NCI-H82 (cell line): Measurements from ENCODE around the gene AP1M2.
"Not testable (repeated sequence)": the region's sequence is repeated elsewhere in the genome, so short reads cannot be mapped to it uniquely, and the experiment has no call there.

Source experiments
- DNase-seq: peaks from one replicate; lab custom pipeline; 2025; lab: John Stamatoyannopoulos, UW

AP1M2 gene

DNA sequence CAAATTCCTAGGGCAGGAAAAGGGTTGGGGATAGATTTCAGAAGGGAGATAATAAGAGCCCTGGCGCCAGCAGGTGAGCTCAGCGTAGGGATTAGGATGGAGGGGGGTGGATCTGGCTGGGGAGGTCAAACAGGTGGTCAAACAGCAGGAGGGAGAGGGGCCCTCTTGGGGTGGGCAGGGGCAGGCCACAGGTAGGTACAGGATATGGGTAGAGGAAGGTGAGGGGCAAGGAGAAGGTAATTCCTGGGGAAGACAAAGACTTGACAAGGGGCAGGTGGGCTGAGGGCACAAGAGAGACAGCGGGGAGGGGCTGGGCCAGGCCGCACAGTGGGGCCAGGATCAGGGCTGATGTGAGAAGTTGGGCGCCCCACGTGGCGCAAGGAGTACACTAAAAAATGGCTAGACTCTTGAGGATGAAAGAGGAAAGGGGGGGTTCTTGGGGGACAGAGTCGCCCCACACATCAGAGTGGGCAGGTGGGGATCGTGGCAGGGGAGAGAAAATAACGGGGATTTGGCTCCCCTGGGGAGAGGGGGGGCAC lies 22.0 kb downstream of the AP1M2 start:
- peak; percentile 83 for DNase-seq

DNA sequence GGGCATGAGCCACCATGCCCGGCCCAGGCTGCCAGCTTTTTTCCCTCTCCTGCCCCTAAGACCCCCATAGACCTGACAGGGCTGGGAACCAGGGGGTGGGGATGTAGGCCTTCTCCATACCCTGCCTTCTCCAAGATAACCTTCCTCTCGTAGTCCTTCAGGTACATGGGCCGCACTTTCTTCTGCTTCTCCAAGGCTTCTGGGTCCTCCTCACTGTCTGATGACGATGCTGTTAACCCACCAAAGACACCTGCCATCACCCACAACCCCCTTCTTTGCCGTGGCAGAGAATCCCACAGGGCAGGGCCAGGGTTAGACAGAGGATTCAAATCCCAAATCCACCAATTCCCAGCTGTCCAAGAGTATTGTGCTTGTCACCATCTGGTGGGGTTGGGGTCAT lies 24.5 kb downstream of the AP1M2 start:
- peak; percentile 15 for DNase-seq

DNA sequence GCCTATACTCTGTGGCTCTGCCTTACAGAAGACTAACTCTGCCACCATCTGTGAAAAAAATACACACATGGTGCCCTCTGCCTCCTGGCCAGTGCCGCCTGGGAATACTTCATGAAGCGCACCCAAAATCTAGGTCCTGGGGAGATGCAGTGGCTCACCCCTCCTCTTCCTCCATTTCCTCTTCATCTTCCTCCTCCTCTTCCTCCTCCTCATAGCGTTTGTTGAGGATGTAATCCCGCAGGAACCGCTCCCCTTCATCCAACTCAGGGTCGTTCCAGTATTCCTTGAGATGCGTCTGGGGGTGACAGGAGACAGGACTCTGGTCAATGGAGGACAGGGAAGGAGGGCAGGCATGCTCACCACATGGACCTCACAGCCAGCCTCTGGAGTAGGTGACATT lies 27.0 kb downstream of the AP1M2 start:
- DNase-seq = no peak

DNA sequence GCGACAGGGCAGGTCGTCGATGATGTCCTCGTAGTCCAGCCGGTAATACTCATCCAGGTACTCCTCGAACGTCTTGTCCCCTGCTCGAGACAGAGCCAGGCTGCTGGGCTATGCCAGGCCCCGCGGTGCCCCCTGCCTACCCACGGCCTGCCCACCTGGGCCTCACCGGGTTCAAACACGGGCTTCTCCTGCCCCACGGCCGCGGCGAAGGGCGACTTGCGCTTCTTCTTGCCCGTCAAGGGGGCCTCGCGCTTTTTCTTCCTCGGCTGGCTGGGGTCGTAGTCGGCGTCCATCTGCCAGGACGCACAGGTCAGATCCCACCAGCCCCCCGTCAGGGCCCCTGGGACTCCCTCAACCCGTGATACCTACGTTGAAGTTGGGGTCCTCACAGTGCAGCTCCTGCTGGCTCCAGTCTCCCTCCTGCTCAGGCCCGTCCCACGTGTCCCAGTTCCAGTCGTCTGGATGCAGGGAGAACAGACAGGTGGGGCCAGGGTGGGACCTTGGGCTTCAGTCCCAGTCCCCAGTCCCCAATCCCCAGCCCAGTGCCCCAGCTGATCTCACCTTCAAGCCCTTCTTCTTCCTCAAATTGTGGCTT lies 29.4 kb downstream of the AP1M2 start:
- DNase-seq = no peak

DNA sequence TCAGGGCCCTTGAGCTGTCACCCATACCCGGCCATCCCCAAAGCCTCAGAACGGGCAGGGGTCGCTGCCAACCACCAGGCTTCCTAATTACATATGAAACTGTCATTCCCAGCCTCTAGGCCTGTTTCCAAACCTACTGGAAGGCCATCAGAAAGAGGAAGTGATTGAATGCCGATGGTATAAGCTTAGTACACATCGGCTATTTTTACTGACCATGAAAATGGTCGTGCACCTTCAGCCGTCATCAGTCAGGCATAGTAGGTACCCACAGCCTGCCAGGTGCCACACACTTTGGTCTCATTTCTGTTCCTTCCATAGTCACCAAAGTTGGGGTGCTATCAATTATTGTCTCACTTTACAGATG lies 31.5 kb downstream of the AP1M2 start:
- no peak for DNase-seq

GRCh38 chr19:10554760-10555609 lies 32.1 kb downstream of the AP1M2 start:
- DNase-seq = no peak

DNA sequence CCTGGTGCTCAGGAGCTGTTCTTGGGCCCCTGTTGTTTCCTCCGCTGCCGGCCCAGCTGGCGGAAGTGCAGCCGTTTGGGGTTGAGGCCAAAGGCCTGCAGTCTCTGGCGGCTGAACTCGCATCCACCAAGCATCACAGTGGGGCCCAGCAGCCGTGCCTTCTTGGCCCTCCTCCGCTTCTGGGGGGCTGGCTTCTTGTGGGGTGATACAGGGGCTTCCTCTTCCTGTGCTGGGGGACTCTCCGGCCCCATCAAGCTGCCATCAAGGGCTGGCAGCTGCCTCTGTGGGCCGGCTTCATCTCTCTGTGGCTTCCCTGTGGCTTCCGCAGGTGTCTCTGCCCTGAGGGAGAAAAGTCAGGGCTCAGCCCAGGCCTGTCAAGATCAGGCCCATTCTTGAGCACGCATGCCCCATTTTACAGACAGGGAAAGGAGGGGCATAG lies 33.1 kb downstream of the AP1M2 start:
- no peak for DNase-seq

GRCh38 chr19:10553087-10553667 lies 33.9 kb downstream of the AP1M2 start:
- no peak for DNase-seq

DNA sequence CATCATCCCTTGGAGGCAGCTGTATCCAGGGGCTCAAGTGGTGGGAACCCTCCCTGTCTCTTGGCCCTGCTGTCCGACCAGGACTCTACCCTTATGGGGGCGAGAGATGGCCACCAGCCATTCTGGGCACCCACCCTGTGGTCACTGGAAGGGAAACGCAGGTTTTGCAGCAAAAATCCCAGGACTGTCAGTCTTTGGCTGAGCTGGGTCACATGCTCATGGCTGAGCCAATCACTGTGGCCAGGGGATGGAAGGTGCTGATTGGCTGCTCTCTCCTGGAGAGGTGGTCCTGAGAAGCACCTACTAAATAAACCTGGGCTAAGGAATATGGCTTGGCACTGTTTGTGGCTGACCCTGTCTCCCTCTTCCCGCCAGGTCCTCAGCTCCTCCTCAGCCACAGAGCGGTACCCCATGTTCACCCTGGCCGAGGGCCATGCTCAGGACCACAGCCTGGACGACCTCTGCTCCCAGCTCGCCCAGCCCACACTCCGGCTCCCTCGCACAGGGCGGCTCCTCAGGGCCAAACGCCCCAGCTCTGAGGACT lies 34.5 kb downstream of the AP1M2 start:
- DNase-seq = peak; percentile 69

DNA sequence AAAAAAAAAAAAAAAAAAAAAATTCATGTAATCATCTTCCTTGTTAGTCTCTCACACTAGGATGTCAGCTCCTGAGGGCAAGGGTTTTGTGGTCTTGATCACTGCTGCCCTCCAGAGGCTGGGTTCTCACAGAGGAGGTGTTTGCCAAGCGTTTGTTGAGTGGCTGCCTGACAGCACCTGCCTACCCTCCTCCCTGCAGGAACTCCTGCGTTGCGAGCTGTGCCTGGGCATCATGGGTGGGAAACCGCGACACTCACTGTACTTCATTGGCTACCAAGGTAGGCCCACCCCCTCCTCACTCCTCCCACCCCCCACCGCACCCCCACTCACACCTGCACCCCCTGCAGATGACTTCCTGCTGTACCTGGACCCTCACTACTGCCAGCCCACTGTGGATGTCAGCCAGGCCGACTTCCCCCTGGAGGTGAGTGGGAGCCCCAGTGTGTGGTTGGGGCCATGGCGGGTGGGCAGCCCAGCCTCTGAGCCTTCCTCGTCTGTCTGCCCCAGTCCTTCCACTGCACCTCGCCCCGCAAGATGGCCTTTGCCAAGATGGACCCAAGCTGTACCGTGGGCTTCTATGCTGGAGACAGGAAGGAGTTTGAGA lies 35.3 kb downstream of the AP1M2 start:
- DNase-seq = peak; percentile 53

- DNase-seq = not testable (repeated sequence)
Observed at GRCh38 chr19:10551006-10551405, 36.1 kb downstream of the AP1M2 start.

DNA sequence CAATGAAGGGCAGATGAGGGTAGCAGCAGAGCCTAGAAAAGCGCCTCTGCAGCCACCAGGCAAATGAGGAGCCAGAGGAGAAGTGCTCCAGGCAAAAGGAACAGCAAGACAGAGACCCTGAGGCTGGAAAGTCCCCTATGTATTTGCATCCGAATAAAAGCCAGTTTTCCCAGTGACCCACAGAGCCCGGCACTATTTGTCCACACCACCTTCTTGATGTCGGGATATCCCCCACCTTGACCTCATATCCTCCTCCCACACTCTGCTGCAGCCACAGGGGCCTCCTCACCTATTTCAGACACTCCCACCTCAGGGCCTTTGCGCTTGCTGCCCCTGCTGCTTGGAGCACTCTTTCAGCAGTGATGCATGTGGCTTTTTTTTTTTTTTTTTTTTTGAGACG lies 36.8 kb downstream of the AP1M2 start:
- no peak for DNase-seq

- no peak for DNase-seq
Observed at GRCh38 chr19:10549733-10550132, 37.4 kb downstream of the AP1M2 start.

- DNase-seq = no peak
Observed at GRCh38 chr19:10548746-10549276, 38.3 kb downstream of the AP1M2 start.

GRCh38 chr19:10546817-10547216 lies 40.3 kb downstream of the AP1M2 start:
- DNase-seq = no peak

- DNase-seq = no peak
Observed at GRCh38 chr19:10544753-10545251, 42.3 kb downstream of the AP1M2 start.

- DNase-seq = peak; percentile 24
Observed at GRCh38 chr19:10544242-10544752, 42.8 kb downstream of the AP1M2 start.

DNA sequence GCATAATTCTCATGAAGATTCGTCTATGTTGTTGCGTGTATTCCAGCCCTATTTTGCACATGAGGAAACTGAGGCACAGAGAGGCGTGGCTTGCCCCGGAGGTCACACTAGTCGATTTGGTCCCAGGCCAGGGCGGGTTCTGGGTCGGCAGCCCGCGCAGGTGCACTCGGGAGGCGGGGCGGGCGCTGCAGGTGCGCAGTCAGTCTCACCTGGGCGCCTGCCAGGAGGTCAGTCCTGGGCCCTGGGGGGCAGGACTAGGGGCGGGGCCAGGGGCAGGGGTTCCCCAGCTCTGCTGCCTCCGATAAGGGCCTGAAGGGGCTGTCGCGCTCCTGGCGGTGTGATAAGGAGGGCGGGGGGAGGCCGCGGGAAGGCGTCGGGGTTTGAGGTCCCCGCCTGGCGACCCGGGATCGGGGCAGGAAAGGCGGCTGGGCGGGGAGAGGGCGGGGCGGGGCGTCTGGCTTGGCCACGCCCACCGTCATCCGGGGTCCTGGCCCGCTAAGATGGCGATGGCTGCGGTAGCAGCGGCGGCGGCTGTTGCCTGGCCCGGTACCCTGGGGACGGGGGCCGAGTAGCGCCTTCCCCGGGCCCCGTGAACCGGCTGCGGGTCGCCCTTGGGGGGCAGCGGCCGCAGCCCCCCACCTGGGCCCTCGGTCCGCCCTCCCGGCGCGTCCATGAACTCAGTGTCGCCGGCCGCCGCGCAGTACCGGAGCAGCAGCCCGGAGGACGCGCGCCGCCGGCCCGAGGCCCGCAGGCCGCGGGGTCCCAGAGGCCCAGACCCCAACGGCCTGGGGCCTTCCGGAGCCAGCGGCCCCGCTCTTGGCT lies 43.5 kb downstream of the AP1M2 start, which contains the start of gene ATG4D:
Gene ATG4D, plus strand, starts transcription at position 485 of the 822 bp plus-strand sequence. Its CDS starts 187 bp downstream, at position 672.
- DNase-seq = peak; percentile 81

- DNase-seq = no peak
Observed at GRCh38 chr19:10543059-10543419, 44.1 kb downstream of the AP1M2 start.

DNA sequence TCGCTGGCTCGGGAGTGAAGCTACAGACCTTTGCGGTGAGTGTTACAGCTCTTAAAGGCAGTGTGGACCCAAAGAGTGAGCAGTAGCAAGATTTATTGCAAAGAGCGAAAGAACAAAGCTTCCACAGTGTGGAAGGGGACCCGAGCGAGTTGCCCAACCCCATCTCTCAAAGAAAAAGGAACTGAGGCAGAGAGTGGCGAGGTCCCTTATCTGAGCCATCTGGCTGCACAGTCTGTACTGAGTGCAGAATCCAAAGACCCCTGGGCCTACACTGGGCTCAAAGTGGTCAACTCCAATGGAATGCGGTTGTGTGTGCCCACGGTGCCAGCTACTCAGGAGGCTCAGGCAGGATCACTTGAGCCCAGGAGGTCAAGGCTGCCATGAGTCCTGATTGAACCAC lies 48.1 kb downstream of the AP1M2 start:
- DNase-seq = not testable (repeated sequence)
